Spleen (tissue), 7 donors: Measurements from ENCODE around the gene AOAH.

Experiments
- CTCF ChIP-seq, 11 experiments: fragments of 200-600 bp in 7 of 11; fragments of 450-650 bp in 4 of 11; sonication (generic) in 4 of 11; IDR thresholded peaks in 8 of 11; conservative IDR thresholded peaks in 3 of 11; 1 replicate in 7 of 11; 2 replicates in 4 of 11; pipeline versions ENCODE4 v1.4.0 to v1.8.0; 2016 to 2021; ENCODE audit warnings: antibody characterized with exemption in 11 of 11, inconsistent platforms in 4 of 11, mild to moderate bottlenecking in 1 of 11
- POLR2A ChIP-seq, 3 donors: fragments of 450-650 bp; IDR thresholded peaks; one replicate each; pipeline ENCODE4 v1.5.1; 2017; ENCODE audit warnings: antibody characterized with exemption in 3 of 3, mild to moderate bottlenecking in 1 of 3
- POLR2AphosphoS5 ChIP-seq, 3 donors: sonication (generic); formaldehyde crosslinking; IDR thresholded peaks; one replicate each; pipeline ENCODE4 v1.5.1; 2017; ENCODE audit warnings: antibody characterized with exemption in 3 of 3
- donor health status: DM: no; HTN: no; CAD: no; lungs with moderate emphysema.
- donor health status: DM: no; HTN: no; CAD: no.
- donor health status: DM: no; HTN: no; CAD: no.

- TF ChIP-seq CTCF (IDR thresholded peaks at IDR 0.05 in 8 of 11, conservative IDR thresholded peaks at IDR 0.05 in 3 of 11) (no peak), POLR2A (IDR thresholded peaks at IDR 0.05) (no peak), POLR2AphosphoS5 (IDR thresholded peaks at IDR 0.05) (no peak)
These were observed 10.9 kb upstream of the AOAH start for GRCh38 chr7:36735172-36735571.
